Measurements from ENCODE around the gene ATP23. TPM values are rescaled to one million over a fixed set of nuclear protein-coding genes. Genes with fewer than 3 reads are reported as not detected.

Gene ATP23
- polyA plus RNA-seq, 1 donor: 11.0 TPM

DNA sequence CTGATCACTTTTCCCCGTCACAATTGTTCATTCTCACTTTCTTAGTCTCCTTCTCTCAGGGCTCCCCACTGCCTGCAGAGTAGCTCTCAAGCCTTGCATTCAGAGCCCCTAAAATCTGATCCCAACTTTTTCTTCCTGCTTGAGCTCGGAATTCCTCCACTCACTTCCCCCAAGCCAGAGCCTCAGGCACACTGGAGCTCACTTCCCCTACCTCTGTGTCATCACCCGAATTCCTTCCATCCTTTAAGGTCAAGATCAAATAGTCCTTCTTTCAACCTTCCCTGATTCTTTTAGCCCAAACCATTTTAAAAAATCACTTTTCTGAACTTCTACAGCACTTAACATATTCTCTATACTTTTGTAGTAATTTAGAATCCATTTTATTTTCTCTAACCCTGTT, 34.1 kb upstream of the ATP23 start:
- no peak for DNase-seq

DNA sequence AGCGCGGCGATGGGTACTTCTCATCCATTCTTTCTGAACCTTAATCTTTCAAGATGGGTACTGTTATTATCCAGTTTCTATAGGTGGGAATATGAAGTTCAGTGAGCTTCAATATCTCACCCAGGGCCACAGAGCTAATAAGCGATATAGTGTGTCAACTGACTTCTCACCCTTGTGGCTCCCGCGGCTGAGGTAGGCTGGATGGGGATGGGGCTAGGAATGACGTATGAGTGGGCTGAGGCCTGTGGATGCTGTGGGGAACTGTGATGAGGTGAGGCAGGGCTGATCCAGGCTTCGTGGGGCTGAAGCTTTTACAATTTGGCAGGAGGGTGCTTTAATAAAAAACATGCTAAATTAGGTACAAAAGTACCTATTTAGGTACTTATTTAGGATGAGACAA, 32.9 kb upstream of the ATP23 start:
- no peak for DNase-seq

DNA sequence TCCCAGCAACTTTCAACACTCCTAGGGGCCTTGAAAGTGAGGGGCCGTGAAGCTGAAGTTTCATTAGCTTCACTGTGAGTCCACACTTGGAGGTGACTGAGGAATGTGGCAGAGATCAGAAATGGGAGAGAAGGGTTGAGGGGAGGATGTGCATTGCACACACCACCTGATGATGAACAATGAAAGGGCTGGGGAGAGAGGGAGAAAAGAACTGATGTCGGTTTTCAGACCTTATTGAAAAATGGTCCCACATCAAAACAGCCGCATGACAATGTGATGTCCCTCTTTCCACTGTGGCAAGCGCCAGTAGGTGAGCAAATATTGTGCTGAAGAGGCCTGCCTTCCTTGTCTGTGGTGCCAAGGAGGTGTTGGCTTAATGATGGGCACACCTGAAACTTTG, 32.3 kb upstream of the ATP23 start:
- no peak for DNase-seq

DNA sequence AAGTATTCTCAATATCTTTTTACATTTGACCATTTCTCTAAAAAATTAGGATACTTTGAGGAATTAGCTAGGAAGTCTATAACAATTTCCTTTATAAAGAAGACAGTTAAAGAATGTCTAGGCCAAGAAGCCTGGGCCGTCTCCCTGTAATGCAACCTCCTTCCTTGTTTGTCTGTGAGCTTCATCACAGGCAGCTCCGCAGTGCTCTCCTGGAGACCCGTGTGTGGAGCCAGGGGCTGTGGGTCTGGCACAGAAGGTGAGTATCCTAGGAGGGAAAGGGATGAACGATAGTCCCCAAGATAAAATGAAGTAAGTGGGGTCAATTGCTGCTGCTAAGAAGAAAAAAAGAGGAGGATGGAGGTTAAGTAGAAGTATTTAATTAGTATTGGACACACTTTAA, 31.8 kb upstream of the ATP23 start:
- no peak for DNase-seq

DNA sequence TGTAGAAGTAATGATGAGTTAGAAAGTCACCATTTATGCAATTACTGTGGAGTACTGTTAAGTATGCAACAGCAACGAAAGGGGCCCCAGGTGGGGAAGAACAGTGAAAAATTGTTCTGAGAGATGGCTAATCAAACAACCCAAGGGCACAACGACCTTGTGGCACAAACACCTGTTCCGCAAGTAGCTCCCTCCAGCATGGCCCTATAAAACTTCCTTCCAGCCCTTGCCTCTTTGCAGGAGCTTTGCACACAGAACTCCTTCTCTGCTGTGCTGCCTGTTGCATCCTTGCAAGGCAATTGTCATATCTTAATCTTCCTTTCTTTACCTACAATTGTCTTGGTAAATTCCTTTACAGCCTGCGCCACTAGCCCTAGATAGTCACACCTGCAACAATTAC, 23.2 kb upstream of the ATP23 start:
- no peak for DNase-seq

DNA sequence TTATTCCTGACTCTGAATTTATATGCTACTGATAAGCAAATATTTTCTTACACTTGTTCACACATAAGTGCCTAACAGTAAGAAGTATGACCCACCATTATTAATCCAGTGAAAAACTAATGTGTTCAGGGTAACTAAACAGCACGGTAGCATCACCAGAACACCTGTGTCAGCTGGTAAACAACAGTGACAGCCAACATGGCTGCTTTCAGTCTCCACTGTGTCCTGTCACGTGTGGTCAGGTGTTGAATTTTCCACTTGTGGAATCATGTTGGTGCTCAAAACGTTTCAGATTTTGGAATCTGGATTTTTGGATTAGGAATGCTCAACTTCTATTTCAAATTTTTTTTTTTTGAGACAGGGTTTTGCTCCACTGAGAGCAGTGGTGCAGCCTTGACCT, 14.3 kb upstream of the ATP23 start:
- DNase-seq: no peak

DNA sequence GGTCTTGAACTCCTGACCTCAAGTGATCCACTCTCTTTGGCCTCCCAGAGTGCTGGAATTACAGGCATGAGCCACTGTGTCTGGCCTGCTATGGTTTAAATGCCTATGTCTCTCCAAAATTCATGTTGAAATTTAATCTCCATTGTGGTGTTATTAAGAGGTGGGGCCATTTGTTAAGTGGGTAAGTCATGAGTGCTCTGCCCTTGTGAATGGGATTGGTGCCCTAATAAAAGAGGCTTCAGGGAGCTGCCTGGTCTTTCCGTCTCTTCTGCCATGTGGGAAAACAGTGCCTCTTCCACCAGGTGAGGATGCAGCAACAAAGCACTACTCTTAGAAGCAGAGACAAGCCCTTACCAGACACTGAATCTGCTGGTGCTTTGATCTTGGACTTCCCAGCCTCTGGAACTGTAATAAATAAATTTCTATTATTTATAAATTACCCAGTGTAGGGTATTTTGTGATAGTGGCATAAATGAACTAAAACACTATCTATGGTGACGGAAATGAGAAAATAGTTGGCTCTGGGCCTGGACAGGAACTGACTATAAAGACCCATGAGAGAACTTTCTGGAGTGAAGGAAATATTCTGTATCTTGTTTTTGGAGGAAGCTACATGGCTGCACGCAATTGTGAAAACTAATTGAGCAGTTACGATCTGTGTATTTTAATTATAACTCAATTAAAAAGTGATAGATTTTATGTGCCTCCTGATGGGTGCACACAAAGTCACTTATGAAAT, 12.1 kb upstream of the ATP23 start:
- DNase-seq: no peak

DNA sequence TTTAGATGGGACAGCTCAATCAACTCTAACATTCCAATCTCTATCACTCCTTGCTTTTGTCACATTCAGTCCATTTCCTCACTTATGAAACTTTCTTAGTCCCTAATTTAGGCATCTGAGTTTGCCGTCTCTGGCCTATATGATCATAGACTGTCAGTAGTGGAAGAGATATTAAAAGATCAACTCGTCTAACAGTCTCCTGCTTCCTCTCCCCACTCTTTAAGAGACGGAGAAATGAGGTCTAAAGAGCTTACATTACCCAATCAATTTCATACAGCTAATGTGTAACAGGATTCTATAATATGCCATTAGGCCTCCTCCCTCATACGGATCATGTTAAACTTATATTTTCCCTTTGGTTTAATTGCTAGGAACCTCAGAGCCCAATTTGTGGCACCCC, 6.5 kb upstream of the ATP23 start:
- no peak for DNase-seq

DNA sequence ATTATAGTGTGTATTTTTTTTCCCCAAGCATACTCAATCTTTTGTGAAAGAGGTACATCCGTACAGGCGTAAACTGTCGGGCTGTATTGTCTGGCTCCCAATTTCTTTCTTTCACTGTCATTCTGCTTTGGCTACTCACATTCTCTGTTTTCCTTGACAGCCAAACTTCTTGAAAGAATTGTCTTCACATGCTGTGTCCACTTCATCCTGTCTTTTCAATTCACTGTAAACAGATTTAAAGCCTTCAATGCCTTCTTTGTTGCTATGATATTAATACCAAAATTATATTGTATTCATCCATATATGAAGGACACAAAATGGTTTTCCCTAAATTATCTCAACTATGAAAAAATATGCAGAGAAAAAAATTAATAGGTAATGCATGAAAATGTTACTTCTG, 6.0 kb upstream of the ATP23 start:
- DNase-seq: no peak

DNA sequence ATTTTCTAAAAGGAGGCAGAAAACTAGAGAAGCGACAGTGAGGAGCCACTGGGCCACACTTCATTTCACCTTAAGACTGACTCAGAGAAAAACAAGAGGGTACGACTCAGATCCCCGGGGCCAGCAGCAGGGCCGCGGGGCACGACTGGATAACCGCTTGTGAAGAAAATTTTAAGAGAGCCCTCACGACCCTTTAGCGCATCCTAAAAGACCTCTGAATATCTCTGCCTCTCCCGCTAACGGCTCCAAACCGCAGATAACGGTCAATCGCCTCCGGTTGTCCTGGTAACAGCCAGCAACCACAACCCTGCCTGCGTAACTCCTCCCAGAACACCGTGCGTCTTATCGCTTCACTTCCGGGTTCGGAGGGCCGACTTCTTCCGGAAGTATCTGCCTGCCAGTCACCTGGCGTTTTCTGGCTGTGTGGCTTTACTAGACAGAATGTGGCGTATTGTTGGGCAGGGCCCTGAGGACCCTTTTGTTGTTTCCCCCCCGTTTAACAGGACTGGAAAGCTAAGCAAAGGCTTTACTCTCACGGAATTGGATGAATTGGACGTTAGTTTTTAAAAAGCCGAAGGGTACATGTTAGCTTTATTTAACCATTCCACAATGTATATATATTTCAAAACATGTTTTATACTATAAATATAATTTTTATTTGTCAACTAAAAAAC, 5.4 kb upstream of the ATP23 start:
- peak; percentile 90 for DNase-seq

DNA sequence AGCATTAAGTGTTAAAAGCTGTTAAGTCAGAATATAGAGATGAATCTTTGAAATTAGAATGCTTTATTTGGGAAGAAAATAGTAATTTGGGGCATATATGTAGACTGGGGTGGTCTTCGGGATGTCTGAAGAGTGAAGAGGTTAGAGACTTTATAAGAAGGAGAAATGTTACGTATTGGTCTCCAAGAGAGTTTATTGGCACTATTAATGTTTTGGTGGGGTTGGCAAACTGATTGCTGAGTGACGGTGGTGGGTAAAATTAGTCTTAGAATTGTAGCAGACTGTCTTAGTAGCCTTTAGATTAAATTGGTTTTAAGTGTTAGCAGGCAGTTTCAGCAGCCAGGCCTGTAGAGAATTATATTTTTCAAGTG, 4.9 kb upstream of the ATP23 start:
- no peak for DNase-seq

DNA sequence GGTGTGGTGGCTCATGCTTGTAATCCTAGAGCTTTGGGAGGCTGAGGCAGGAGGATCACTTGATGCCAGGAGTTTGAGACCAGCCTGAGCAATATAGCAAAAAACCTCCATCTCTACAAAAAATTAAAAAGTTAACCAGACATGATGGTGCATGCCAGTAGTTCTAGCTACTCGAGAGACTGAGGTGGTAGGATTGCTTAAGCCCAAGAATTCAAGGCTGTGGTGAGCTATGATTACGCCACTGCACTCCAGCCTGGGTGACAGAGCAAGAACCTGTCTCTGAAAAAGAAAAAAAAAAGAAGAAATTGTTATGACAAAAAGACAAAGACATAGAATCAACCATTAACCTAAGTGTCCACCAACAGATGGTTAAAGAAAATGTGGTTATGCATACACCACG, 2.1 kb upstream of the ATP23 start:
- DNase-seq: no peak

DNA sequence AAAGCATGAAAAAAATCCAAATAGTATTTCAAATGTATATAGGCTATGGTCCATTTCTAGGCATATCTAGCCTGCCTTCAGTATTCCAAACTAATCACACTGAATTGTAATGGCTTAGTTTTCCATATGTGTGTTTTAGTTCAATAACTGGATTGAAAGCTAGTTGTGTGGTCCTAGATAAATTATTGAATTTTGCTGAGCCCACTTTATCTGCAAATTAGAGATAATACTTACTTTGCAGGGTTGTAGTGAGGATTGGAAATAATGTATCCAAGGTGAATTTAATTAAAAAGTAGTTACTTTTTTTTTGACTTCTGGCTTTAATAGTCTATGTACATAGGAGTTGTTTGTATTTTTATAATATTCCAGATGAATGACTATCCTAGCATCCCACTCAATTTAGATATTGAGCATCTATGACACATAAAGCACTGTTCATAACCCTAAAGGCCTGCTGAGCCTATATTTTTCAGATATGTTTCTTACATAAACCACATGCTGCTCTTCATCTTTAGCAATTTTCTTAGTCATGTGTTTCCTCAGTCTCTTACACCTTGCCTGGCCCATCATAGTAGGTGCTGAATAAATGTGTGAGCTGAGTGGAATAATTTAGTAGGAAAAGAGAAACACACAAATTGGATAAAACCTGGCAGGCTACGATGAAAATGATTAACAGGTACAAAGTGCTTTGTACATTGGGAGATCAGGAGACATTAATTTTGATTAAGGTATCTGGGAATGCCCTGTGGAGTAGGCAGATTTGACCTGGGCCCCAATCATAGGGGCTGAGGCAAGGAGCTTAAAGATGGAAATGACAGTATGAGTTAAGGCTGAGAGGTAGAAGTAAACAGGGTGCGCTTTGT, 1.1 kb upstream of the ATP23 start:
- DNase-seq: no peak

DNA sequence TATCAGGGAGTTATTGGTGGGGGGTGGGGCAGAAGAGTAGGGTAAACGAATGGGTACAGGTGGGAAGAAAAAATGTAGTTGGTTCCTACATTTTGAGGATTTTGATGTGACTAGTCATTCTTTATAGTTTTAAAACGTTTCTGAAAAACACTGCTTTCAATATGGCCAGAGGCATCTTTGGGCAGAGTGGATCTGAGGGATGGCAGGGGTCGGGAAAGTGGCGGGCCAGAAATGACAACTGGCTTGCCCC, 527 bp upstream of the ATP23 start:
- no peak for DNase-seq

DNA sequence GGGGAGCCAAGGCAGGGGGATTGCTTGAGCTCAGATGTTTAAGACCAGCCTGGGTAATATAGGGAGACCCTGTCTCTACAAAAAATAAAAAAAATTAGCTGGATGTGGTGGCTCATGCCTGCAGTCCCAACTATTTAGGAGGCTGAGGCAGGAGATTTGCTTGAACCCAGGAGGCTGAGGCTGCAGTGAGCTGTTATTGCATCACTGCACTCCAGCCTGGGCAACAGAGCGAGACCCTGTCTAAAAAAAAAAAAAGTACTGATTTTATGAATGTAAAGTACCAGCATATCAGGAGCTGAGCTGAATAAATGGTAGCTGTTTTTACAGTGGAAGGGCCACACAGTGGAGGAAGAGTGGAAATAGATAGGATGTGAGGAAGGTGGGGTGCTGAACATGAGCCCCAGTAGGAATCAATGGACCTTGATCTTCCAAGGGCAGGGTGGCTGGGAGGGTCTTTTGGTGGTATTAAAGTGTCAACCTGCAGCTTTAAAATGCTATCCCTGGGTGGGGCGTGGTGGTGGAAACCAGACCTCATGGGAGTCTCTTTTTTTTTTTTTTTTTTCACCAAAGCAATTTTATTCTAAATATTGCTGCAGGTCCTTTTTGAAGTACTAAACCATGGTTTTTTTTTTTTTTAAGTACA, 2.2 kb downstream of the ATP23 start:
- no peak for DNase-seq

DNA sequence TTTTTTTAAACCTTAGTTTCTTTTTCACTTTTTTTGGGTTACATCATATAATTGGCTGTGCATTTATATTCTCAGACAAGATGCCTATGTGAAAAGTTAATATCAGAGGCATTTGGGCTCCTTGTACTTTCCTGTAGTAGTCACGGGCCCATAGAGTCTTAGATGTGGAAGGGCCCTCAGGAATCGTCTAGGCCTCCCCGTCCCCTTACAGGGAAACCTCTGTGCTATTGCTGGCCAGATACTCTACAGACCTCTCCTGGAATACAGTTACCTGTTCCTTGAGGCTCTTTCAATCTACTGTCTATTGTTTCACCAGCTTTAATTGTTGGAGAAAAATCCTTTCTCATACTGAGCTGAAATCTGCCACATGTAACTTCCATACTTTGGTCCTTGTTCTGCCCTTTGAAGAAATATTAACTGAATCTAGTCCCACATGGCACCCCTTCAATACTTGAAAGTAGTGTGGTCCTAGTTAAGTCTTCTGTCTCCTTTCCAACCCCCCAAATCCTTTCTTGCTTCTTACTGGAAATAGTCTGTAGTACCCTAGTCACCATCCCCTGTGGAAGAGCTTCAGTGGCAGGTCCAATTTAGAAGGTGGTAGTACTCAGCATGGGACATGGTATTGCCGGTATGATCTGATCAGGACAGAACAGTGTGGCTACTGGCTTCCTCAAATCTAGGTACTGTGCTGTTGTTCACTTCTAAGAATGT, 3.1 kb downstream of the ATP23 start:
- DNase-seq: no peak

DNA sequence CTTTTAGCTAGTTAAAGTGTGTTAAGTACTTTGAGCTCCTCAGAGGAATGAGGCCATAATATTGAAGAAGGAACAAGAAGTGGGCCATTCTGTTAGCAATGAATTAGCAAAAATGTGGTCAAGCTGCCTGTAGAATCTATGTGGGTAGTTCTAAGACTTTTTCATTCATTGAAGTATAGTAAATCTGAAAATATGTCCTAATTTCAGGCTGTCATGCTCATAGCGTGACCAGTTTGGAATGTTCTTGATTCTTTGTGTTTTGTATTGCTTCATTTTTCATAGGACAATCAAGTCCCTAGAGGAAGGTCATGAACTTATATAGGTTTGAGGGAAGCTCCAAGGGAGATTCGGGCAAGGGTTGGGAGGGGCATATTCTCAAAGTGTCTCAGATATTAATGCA, 11.4 kb downstream of the ATP23 start:
- no peak for DNase-seq

DNA sequence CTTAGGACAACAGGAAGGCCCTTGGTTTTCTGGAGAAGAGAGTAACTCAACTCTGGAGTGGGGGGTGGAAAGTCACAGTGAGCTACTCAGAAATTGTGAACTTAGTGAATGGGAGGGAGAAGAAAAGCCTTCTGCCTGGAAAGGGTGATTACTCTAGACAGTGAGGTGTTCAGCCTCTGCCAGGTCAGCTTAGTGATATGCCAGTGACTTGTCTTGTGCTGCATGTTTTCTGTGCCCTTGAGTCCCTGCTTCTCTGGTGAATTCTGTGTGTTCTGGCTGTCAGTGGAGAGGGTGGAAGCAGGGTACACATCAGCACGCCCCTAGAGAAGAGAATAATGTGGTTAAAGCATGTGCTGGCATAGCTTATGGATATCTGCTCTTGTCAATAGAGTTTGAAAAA, 13.4 kb downstream of the ATP23 start:
- no peak for DNase-seq

DNA sequence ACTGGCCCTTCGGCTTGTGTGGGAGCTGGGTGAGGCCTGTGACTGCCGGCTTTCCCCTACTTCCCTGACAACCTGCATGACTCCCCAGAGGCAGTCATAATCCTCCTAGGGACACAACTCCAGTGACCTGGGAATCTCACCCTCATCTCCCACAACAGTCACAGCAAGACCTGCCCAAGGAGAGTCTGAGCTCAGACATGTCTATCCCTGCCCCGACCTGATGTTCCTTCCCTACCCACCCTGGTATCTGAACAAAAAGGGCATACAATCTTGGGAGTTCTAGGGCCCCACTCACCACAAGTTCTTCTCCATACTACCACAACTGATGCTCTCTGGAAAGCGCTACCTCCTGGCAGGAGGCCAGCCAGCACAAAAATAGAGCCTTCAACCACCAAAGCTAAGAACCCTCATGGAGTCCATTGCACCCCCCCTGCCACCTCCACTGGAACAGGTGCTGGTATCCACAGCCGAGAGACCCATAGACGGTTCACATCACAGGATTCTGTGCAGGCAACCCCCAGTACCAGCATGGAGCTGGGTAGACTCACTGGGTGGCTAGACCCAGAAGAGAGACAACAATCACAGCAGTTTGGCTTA, 16.8 kb downstream of the ATP23 start:
- DNase-seq: no peak

DNA sequence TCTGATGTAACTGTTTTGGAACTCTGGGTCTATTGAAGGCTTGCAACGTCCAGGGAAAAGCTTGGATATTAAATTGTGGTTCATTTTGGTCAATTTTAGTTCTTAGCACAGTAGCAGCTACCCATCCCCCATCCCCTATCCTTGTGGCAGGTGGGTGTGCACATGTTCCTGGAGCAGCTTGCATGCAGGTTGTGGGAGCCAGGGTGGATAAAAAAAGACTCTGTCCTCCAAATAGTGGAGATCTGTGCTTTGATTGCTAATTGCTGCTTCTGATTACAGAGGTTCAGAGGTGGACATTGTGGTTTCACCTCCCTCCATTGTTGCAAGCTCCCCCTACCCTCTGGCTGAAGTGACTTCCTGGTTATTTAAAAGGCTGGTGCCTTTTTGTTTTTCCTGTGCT, 23.1 kb downstream of the ATP23 start:
- DNase-seq: no peak

DNA sequence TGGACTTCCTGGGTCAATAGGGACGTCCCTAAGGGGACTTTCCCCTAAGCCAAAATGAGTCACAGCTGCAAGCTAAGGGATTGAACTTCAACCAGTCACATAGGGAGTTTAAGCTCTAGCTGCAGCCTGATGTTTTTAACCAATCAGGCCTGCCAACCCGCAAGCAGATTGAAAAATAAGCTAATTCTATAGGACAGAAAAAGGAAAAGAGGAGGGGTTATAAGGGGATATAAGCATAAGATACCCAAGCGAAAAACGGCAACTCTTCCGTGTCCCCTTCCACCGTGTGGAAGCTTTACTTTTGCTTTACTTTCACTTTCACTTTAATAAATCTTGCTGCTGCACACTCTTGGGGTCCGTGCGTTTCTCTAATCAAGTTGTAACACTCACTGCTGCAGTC, 24.4 kb downstream of the ATP23 start:
- DNase-seq: no peak

DNA sequence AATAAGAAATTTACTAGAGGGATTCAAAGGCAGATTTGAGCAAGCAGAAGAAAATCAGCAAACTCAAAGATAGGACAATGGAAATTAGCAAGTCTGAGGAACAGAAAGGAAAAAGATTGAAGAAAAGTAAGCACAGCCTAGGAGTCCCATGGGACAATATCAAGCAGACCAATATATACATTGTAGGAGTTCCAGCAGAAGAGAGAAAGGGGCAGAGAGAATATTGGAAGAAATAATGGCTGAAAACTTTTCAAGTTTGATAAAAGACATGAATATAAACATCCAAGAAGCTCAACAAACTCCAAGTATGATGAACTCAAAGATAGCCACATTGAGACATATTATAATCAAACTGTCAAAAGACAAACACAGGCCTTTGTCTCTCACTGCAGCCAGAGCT, 25.2 kb downstream of the ATP23 start:
- DNase-seq: no peak
